Heart left ventricle (tissue), 16 donors: ENCODE results near the gene RAP1GAP. TPM values are rescaled to one million over a fixed set of nuclear protein-coding genes. Genes with fewer than 3 reads are reported as not detected.

ENCODE experiments used
- ATAC-seq, 4 donors: fragments of 200-7000 bp; cut with Tn5 transposase; one replicate each; pipeline ENCODE4 v1.9.1; 2020 to 2022; ENCODE audit warnings: moderate library complexity in 4 of 4, mild to moderate bottlenecking in 3 of 4, moderate number of reproducible peaks in 1 of 4
- DNase-seq, 5 donors: peaks; one replicate each; pipeline ENCODE4 v3.0.0-alpha.2; 2020
- H3K27ac ChIP-seq, 12 donors: fragments of 200-600 bp; sonication (generic) in 4 of 12; one replicate each; pipeline versions ENCODE4 v1.5.0 to v1.8.0; 2016 to 2022; ENCODE audit warnings: mild to moderate bottlenecking in 2 of 12
- H3K27me3 ChIP-seq, 9 donors: fragments of 200-600 bp; sonication (generic) in 2 of 9; one replicate each; pipeline versions ENCODE4 v1.5.1 to v1.8.0; 2016 to 2022; ENCODE audit warnings: mild to moderate bottlenecking in 3 of 9
- H3K36me3 ChIP-seq, 9 donors: fragments of 200-600 bp; sonication (generic) in 2 of 9; one replicate each; pipeline versions ENCODE4 v1.5.0 to v1.8.0; 2018 to 2022; ENCODE audit warnings: mild to moderate bottlenecking in 2 of 9
- H3K4me1 ChIP-seq, 12 donors: fragments of 200-600 bp; sonication (generic) in 4 of 12; one replicate each; pipeline versions ENCODE4 v1.5.0 to v1.8.0; 2016 to 2022; ENCODE audit warnings: mild to moderate bottlenecking in 3 of 12
- H3K4me3 ChIP-seq, 12 donors: fragments of 200-600 bp; sonication (generic) in 4 of 12; one replicate each; pipeline versions ENCODE4 v1.5.0 to v1.8.0; 2017 to 2022; ENCODE audit warnings: mild to moderate bottlenecking in 9 of 12, moderate library complexity in 4 of 12
- H3K9me3 ChIP-seq, 12 donors: fragments of 200-600 bp; sonication (generic) in 4 of 12; one replicate each; pipeline versions ENCODE4 v1.5.0 to v1.8.0; 2016 to 2022; ENCODE audit warnings: mild to moderate bottlenecking in 1 of 12
- POLR2A ChIP-seq, 2 donors: fragments of 450-650 bp; IDR thresholded peaks; one replicate each; pipeline ENCODE4 v1.6.1; 2017; ENCODE audit warnings: antibody characterized with exemption in 2 of 2, mild to moderate bottlenecking in 2 of 2, moderate library complexity in 2 of 2
- WGBS, 4 donors: extraction: QIAGEN DNeasy Blood & Tissue Kit in 2 of 4; methylation state at CpG; one replicate each; pipeline versions ENCODE4 v1.1.5 to v1.1.7; 2013 to 2018; 5-methylcytosine and 5-hydroxymethylcytosine counted together
- intact Hi-C, 10 donors: fragments of 100-400 bp; cut with DNase I; formaldehyde crosslinking; loops; one replicate each; pipeline versions ENCODE4 v1.11.1 to v1.14.2; 2022
- polyA plus RNA-seq, 2 donors: library from polyadenylated mRNA; stranded (reverse); fragments of 200-250 nt; gene quantifications; one replicate each; pipeline ENCODE4 v1.2.3, GENCODE V29; 2013
- total RNA-seq, 9 donors: library from RNA; depleted of rRNA in 2 of 9; stranded (reverse); fragments of >200 nt in 2 of 9; fragmentation: NEBNext Ultra II Directional in 3 of 9; extraction: Animal tissue kit (Norgen Biotek cat#: 25700) in 3 of 9; gene quantifications; one replicate each; pipeline versions ENCODE4 v1.1.0 to v1.2.4, GENCODE V29; 2016 to 2023
- TF ChIP-seq, protein P1 (sequence below), 12 donors: fragments of 200-600 bp; sonication (generic) in 4 of 12; IDR thresholded peaks; one replicate each; pipeline versions ENCODE4 v1.5.0 to v1.8.0; 2018 to 2022; ENCODE audit warnings: antibody characterized with exemption in 12 of 12, mild to moderate bottlenecking in 5 of 12
- donor health status: ischemic (EF 13 %, LVEDD 7.1; RV severe dilation, severe dysfunction).
- donor health status: healthy with polysubstance abuse.
- donor health status: DM: no; HTN: yes; CAD: no.
- donor health status: DM: no; HTN: no; CAD: no.
- donor health status: ischemic (EF 25% LVEDD 6.9; RV normal size, moderate dysfunction).
- donor health status: ischemic (EF 25% LVEDD 5.7; RV mildly dilated, moderate dysfunction).
- donor health status: healthy.
- donor health status: DM: yes; HTN: yes; CAD: no.
- donor health status: ischemic (EF 35%, LVEDD 5.7; RV mildly dilated, moderate dysfunction).
- donor health status: nonischemic (EF 11% LVEDD 7.7; RV severe dilation, severe dysfunction).
- donor health status: DM: yes; HTN: yes; CAD: no.
- donor health status: PGD.
- donor health status: ischemic (EF 29% LVEDD 5.4; RV normal size, mild dysfunction).
- donor health status: nonischemic (EF 23%, LVEDD 6.1; RV moderate dilation, normal function).

The RAP1GAP gene
- total and polyA plus RNA-seq, 11 donors, result 0.75 to 8.0 (median 3.8) TPM

- H3K9me3 ChIP-seq, result no peaks in the 10 kb centered on the region
- ATAC-seq, result no peak
- H3K4me1 ChIP-seq, result peaks cover 0 to 15% (median 7%) of the 10 kb centered on the region in 12 donors
- H3K27ac ChIP-seq, result no peak overlapping the region
- no peaks in the 10 kb centered on the region for H3K27me3 ChIP-seq
- intact Hi-C loops, result loop anchor here in 2 of 10 donors (2.0 to 10.0 kb wide), 2 partner anchors 36 to 708 kb away; no protein-coding TSS in a partner anchor
- TF ChIP-seq, protein P1, sequence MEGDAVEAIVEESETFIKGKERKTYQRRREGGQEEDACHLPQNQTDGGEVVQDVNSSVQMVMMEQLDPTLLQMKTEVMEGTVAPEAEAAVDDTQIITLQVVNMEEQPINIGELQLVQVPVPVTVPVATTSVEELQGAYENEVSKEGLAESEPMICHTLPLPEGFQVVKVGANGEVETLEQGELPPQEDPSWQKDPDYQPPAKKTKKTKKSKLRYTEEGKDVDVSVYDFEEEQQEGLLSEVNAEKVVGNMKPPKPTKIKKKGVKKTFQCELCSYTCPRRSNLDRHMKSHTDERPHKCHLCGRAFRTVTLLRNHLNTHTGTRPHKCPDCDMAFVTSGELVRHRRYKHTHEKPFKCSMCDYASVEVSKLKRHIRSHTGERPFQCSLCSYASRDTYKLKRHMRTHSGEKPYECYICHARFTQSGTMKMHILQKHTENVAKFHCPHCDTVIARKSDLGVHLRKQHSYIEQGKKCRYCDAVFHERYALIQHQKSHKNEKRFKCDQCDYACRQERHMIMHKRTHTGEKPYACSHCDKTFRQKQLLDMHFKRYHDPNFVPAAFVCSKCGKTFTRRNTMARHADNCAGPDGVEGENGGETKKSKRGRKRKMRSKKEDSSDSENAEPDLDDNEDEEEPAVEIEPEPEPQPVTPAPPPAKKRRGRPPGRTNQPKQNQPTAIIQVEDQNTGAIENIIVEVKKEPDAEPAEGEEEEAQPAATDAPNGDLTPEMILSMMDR (IDR thresholded peaks at IDR 0.05), result no peak
- no peak for TF ChIP-seq POLR2A (IDR thresholded peaks at IDR 0.05)
- no peak overlapping the region for H3K4me3 ChIP-seq
- WGBS, 4 donors, result 63 to 71% (median 66%) methylated on average over 5 of the region's 5 CpGs
- H3K36me3 ChIP-seq, result peaks cover 0 to 96% (median 74%) of the 10 kb centered on the region in 9 donors
- DNase-seq, result no peak
Observed at GRCh38 chr1:21707086-21707840, 38.1 kb upstream of the RAP1GAP start.

DNA sequence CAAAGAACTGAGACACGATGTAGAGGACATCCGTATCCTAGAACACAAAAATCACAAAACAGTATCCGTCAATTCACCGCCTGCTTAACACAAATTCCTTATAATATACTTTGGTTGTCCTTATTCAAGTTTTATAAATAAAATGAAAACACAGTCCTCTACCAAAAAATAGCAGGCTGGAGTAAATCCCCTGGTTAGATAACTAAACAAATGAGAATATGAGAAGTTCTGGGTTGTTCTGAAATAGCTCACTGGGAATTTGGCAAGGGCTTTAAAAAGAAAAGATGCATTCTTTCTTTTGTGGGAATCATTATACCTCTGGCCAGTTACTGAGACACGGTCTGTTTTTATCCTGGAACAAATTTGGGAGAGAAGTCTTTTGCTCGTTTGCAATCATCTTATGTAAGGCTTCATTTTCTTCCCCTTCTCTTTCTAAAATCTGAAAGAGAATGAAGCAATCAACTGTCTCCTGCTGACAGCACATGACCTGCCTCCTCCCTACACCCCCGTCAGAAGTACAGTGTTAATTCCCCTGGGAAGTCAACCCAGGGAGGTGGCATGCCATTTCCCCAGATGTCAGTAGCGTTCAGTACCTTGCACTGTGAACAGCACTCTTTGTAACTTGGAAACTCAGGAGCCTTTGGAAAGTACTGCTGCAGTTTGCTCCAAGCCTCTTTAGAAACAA, 37.1 kb upstream of the RAP1GAP start:
- ATAC-seq (peak in 1 of 4 donors; percentile 45), DNase-seq (no peak)
- intact Hi-C loops, result loop anchor here in 2 of 10 donors (2.0 to 10.0 kb wide), 2 partner anchors 37 to 709 kb away; no protein-coding TSS in a partner anchor
- Histone ChIP-seq H3K9me3 (no peaks in the 10 kb centered on the region), H3K4me3 (no peak overlapping the region), H3K27me3 (no peaks in the 10 kb centered on the region), H3K36me3 (peaks cover 0 to 96% (median 74%) of the 10 kb centered on the region in 9 donors), H3K27ac (no peak overlapping the region), H3K4me1 (peaks cover 0 to 15% (median 7%) of the 10 kb centered on the region in 12 donors)
- TF ChIP-seq, protein P1 (IDR thresholded peaks at IDR 0.05), result no peak
- no peak for TF ChIP-seq POLR2A (IDR thresholded peaks at IDR 0.05)
- WGBS, 4 donors, result 56 to 70% (median 60%) methylated on average over 8 of the region's 8 CpGs

DNA sequence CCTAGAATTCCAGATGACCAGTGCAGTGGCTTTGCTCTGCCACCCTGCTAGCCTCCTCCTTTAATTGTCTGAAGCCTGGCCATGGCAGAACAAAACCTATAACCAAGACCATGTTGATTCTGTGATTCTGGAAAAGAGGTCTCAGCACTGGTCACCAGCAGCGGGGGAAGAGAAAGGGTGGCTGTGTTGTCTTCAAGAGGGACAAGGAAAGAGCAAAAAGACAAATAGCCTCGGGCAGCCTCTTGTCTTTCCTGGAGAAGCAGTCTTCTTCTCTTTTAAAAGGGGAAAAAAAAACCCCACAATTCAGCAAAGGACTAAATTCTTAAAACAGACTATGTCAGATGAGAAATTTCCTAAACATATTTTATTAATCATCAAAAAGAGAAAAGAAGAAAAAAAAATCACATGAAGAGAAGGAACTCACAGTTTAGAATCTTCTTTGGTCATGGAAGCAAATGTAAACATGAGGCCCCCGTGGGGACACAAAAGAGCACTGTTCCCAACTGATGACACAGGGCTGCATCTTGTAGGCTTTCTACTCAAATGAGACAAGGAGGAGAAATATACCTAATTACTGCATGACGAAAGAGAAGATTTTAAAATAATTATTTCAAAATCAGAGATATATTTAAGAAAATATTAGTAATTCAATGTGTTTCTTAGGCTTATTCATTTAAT, 36.3 kb upstream of the RAP1GAP start:
- TF ChIP-seq, protein P1 (IDR thresholded peaks at IDR 0.05), result no peak
- TF ChIP-seq POLR2A (IDR thresholded peaks at IDR 0.05), result no peak
- Histone ChIP-seq H3K4me1 (peaks cover 0 to 15% (median 7%) of the 10 kb centered on the region in 12 donors), H3K4me3 (no peak overlapping the region), H3K27me3 (no peaks in the 10 kb centered on the region), H3K36me3 (peaks cover 0 to 96% (median 76%) of the 10 kb centered on the region in 9 donors), H3K27ac (no peak overlapping the region), H3K9me3 (no peaks in the 10 kb centered on the region)
- 80 to 85% (median 82%) methylated on average over 4 of the region's 4 CpGs for WGBS, 4 donors
- DNase-seq (no peak), ATAC-seq (no peak)
- intact Hi-C loops, result loop anchor here in 1 of 10 donors (10.0 kb wide), 1 partner anchor 709 kb away; no protein-coding TSS in a partner anchor
